GM12874 (cell line): ENCODE measurements around the gene DNAI2.

Source experiments
- TF ChIP-seq, protein P1 (sequence below): IDR thresholded peaks from 2 replicates; pipeline ENCODE4 v1.5.1; 2011; ENCODE audit warnings: low read depth, mild to moderate bottlenecking, control low read depth, low read length, moderate library complexity; ENCODE audit not compliant: insufficient read depth

The DNAI2 gene

GRCh38 chr17:74231928-74232907 is 41.8 kb upstream of the DNAI2 start:
- TF ChIP-seq, protein P1, sequence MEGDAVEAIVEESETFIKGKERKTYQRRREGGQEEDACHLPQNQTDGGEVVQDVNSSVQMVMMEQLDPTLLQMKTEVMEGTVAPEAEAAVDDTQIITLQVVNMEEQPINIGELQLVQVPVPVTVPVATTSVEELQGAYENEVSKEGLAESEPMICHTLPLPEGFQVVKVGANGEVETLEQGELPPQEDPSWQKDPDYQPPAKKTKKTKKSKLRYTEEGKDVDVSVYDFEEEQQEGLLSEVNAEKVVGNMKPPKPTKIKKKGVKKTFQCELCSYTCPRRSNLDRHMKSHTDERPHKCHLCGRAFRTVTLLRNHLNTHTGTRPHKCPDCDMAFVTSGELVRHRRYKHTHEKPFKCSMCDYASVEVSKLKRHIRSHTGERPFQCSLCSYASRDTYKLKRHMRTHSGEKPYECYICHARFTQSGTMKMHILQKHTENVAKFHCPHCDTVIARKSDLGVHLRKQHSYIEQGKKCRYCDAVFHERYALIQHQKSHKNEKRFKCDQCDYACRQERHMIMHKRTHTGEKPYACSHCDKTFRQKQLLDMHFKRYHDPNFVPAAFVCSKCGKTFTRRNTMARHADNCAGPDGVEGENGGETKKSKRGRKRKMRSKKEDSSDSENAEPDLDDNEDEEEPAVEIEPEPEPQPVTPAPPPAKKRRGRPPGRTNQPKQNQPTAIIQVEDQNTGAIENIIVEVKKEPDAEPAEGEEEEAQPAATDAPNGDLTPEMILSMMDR = no peak

DNA sequence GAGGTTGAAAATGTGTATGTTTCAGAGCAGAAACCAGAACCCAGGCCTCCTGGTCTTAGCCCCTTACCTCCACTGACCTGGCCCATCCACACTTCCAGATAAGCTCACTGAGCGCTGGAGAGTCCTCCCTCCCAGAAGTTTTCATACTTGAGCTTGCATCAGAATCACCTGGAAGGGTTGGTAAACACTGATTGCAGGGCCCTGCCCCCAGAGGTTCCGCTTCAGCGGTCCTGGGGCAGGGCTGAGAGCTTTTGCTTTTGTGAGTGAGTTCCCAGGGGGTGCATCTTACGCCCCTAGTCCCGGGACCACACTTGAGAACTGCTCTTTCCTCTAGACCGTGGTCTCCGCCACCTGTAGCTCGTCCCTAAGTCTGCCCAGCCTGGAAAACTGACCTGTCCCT is 40.1 kb upstream of the DNAI2 start:
- TF ChIP-seq, protein P1 = no peak

DNA sequence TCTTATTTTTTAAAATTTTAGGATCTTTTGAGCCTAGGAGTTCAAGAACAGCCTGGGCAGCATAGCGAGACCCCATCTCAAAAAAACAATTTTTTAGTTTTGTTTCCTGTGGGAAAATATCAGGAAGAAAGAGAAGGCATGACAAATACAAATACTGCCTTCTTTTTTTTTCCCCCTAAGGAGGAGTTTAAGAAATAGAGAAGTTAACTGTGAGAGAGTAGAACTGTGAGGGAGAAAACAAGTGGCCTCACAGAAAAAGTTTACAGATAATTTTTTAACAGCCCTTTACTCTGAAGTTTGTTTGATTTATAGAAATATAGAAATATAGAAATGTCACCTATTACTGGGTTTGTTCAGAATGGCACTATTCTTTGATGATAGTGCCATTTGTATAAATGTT is 39.5 kb upstream of the DNAI2 start:
- TF ChIP-seq, protein P1 = no peak

GRCh38 chr17:74235040-74235581 is 38.9 kb upstream of the DNAI2 start:
- TF ChIP-seq, protein P1 = no peak

GRCh38 chr17:74235911-74236371 is 38.1 kb upstream of the DNAI2 start:
- TF ChIP-seq, protein P1 = no peak

GRCh38 chr17:74237321-74237720 is 36.7 kb upstream of the DNAI2 start:
- TF ChIP-seq, protein P1 = no peak

- TF ChIP-seq, protein P1 = no peak
Measured at GRCh38 chr17:74239172-74239571, 34.9 kb upstream of the DNAI2 start.
